ENCODE results near the gene ASTN2.

- TF ChIP-seq CTCF (IDR thresholded peaks at IDR 0.05; ENCODE audit: borderline replicate concordance, extremely low read depth, low read length, poor library complexity, severe bottlenecking) (no peak), EZH2 (IDR thresholded peaks at IDR 0.05; ENCODE audit: borderline replicate concordance, low read depth, low read length, severe bottlenecking) (no peak)
These were observed 71.4 kb downstream of the ASTN2 start for GRCh38 chr9:117343427-117343826.

All from DND-41 (cell line).